DND-41 (cell line): ENCODE measurements around the gene ANKMY2.

Experiments used
- CTCF ChIP-seq: IDR thresholded peaks from 2 replicates; pipeline ENCODE4 v1.5.1; 2012; ENCODE audit warnings: borderline replicate concordance, low read length, moderate library complexity, mild to moderate bottlenecking; ENCODE audit not compliant: poor library complexity, severe bottlenecking; ENCODE audit errors: extremely low read depth
- EZH2 ChIP-seq: IDR thresholded peaks from 3 replicates; pipeline ENCODE4 v1.6.1; 2012; ENCODE audit warnings: borderline replicate concordance, low read depth, mild to moderate bottlenecking, moderate library complexity, low read length, inconsistent platforms; ENCODE audit not compliant: severe bottlenecking

- TF ChIP-seq CTCF: no peak
- no peak for TF ChIP-seq EZH2
Measured at GRCh38 chr7:16647435-16647960, 1.9 kb upstream of the ANKMY2 start.
